GM12892 (cell line): ENCODE measurements around the gene COL23A1.

Experiments used
- POLR2A ChIP-seq: IDR thresholded peaks from 2 replicates; pipeline ENCODE4 v1.6.1; 2011; ENCODE audit warnings: low read depth, low read length, control low read depth
- POLR2AphosphoS5 ChIP-seq: IDR thresholded peaks from 2 replicates; pipeline ENCODE4 v1.6.1; 2011; ENCODE audit warnings: low read depth, low read length, control low read depth
- TAF1 ChIP-seq: IDR thresholded peaks from 2 replicates; pipeline ENCODE4 v1.6.1; 2011; ENCODE audit warnings: low read depth, mild to moderate bottlenecking, control low read depth, low read length, borderline replicate concordance

- no peak for TF ChIP-seq POLR2AphosphoS5
- TF ChIP-seq POLR2A = no peak
- no peak for TF ChIP-seq TAF1
Measured at GRCh38 chr5:178385496-178385890, 204.7 kb downstream of the COL23A1 start.
